GM21381 (cell line): ENCODE results near the gene RTL9.
A peak's percentile ranks its signal among the peaks of the same experiment; 100 is the strongest.
"Not testable (repeated sequence)": the region's sequence is repeated elsewhere in the genome, so short reads cannot be mapped to it uniquely, and the experiment has no call there.

Experiments
- ATAC-seq: cut with Tn5 transposase; IDR thresholded peaks from one replicate; pipeline ENCODE4 v1.9.1; 2021; ENCODE audit warnings: mild to moderate bottlenecking, moderate library complexity; ENCODE audit not compliant: unreplicated experiment

Gene RTL9

DNA sequence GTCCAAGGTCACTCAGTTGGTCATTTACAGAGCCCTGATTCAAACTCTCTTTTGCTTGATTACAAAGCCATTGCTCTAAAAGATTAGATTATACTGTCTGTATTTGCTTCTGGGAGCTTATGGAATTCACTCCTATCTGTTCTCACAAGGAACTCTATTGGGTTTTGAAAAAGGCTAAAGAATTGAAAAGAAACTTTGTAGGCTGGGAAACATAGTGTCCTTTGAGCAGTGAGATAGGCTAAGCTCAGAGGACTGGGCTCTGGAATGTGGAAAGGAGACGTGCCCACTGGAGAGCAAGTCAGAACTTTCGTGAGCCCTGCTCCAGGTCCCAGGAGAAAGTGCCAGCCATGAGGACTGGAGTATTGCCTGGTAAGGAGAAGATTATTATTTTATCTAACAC, at the start of gene RTL9:
TSS of gene RTL9 (plus strand) at position 301 of the 400 bp plus-strand sequence. CDS start 91,770 bp downstream, outside the sequence.
- no peak for ATAC-seq

DNA sequence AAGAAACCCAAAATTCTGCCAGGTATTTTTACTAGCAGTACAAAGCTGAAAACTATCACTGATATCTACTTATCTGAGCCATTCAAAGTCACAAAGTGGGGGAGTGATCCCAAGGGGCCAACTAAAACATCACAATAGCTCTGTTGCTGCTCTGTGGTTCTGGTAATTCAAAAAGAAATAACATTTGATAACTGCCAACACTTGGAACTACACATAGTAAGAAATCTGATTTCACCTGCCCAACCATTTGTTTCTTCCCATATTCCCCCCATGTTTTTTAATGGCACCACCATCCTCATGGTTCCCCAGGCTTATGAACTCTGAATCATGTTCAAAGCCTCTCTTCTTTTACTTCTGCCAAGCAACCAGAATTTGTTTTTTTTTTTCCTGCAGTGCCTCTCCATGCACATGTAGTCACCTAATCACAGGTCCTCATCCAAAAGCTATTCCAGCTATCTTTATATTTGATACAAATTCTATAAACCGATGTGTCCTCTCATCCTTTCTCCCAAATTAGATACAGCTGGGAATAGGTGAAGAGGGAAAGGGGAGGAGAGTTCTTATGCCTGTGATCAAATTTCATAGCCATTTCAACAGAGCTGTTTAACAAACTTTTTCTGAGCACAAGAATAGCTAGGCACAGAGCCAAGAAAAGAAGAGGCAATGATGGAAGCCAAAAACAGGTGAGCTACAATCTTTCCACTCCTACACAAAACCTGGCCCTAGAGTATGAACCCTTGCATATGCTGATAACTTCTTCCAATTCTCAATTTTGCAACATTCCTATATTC, 48.5 kb upstream of the RTL9 start:
- ATAC-seq = no peak

DNA sequence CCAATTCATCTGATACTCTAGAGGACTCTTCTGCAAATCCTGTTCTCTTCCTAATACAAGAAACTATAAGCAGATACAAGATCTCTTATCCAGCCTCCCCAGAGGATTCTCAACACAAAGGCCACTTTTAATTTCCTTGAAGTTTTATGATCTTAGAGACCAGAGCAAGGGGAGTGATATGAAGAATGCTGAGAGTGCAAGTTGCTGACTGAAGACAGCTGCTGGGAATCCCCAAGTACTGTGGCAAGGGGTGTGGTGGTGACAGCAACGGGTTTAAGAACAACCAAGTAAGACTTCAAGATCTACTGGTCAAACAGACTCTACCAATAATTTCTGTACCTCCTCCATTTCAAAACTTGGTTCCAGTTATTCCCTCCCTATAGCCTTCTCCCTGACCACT, 47.8 kb upstream of the RTL9 start:
- ATAC-seq = peak; percentile 84

DNA sequence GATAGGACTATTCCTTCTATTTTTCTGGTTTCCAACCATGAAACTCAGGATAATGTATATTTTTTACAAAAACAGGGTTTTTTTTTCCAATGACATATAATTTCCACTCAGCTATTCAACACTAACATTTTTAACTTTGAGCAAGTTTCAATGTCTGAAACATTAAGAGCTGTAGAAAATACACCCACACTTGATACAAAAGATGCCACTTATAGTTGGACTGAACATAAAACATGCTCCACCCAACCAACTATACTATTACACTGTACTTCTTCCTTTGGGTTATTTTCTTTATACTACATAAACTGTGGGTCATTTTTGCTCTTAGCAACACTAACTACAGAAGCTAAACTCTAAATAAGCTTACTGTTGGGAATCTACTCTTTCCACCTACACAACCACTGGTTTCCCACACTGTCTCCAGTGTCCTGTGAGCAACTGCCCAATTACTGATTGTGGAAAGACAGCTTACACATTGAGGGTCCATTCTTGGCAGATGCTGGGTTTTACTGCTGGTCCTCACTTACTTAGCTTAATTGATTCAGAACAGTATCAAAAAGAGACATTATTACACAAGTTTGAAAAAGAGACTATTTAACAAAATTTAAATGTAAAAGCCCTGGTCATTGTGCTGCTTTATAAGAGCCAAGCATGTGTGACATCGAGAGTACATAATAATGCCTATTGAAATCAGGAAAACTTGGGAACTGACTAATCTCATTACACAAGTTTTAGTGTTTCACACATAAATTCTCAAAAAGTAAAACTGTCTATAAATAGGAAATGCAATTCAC, 47.0 kb upstream of the RTL9 start:
- ATAC-seq = no peak

DNA sequence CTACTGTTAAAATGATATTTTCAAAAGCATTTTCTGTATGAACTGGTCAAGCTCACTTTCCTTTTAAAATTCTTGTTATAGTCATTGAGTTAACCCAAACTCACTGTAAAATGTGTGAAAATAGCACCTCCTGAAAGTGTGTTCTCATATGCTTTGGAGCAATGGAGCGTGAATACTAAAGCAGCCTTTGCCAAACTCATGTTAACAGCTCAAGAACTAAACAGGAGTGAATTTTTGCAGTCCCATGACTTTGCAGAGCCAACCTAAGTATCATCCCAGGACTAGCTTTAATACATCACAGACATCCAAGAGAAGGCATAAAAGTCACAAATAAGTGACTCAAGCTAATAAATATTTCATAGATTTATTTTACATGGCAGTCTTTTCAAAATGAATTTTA, 43.1 kb upstream of the RTL9 start:
- peak; percentile 31 for ATAC-seq

DNA sequence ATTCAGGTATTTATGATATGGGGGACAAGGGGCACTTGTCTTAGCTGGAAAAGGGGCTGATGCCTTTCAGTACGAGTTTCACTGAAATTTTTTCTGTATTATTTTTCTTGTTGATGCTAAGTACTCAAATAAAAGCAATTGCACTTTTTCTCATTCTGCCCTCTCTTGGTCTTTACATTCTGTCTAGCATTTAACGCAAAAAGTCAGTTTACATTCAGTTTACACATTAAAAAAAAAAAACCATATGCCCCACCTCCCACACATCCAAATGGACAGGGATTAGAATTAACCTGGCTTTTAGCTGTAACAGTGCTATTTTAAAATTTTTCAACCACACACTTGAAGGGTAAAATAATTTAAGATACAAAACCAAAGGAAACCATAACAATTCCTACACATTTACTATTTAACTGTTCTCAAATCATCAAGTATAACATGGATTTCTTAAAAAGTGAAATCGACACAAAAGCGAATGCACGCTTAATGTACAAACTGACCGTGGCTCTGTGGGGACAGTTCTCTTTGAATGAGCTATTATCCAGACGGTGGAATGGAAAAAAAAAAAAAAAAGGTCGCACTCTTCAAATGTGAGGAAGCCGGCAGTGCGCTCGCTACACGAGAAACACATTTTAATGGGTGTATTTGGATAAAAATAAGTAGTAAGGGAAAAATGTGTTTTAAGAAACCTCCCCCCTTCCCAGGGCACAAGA, 42.1 kb upstream of the RTL9 start:
- ATAC-seq = no peak

DNA sequence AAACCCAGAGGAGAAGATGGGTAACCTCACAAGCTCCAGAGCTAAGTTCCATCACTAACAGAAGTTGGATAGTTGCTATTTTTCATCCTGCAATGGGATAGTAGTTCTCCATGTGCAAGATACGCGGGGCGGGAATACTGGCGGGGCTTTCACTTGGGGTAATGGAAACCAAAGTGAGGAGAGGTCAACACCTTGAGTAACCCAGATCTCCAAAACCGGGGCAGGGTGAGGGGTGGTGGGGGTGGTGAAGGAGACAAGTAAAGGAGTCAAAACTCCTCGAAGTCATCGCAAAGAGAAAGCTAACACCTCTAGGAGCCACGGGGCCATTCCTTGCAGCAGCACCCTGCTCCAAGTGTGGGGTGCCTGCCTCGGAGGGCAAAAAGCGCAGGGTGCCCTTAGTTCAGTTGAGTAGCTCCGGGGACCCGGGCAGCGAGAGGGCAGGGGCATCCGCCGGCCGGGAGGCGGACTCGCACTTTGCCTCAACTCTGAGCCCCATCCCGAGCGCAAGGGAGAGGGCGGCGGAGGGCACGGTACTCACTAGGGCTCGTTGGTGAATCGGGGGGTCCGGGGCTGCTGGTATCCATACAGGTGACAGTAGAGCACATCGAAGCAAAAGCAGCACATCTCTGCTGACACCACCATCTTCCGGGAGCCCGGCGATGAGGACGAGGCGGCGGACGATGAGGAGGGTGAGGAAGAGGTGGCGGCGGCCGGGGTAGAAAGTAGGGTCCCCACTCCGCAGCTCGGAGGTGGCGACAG, 41.4 kb upstream of the RTL9 start:
- peak; percentile 11 for ATAC-seq

DNA sequence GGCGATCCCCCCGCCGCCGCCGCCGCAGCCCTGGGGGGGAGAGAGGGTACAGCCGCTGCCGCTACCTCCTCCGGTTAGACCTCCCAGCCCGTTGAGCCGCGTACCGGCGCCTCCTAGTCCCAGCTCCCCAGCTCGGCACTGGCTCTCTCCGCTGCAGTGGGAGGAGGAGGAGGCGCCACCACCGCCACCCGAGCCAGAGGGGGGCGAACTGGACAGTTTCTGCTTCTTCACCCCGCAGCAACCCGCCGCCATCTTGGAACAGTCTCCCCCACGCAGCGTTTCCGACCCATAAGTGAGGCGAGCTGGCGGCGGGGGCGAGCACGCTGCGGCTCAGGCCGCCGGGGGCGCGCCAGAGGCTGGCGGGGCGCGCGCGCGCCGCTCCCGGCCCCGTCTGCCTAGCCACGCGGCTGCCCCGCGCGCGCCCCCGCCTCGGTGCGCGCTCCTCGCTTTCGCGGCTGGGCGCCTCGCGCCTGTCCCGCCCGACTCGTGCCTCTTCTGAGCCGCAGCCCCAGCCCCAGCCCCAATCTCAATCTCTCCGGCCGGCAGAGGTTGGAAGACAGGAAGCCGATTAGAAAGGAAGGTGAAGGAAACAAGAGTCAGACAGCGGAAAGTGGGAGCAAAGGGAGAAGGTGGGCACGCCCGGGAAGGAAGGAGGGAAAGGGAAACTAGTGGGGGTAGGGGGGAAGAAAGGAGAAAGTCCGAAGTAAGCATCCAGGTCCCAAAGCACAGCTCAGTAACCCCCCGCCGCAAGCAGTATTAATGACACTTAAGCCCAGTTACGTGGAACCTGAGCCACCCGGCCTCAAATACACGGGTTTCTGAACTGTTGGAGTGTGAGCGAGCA, 40.6 kb upstream of the RTL9 start, which contains the start of gene AMMECR1:
TSS of gene AMMECR1 (minus strand) at position 266 of the 844 bp plus-strand sequence. CDS start at position 252, 14 bp downstream.
- ATAC-seq = peak; percentile 68

DNA sequence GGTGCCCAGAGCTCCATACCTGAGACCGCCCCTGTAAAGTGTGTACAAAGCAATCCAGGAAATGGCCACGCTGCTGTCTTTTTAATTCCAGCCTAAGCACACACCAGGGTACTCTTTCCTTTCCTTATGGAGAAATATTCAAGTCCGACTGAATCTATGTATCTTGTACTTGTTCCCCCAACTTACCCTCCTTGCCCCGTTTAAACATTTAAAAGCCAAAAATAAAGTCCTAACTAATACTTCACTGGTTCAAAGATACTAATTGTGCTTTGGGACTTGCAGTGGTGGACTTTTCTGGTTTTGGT, 40.0 kb upstream of the RTL9 start:
- peak; percentile 6 for ATAC-seq

DNA sequence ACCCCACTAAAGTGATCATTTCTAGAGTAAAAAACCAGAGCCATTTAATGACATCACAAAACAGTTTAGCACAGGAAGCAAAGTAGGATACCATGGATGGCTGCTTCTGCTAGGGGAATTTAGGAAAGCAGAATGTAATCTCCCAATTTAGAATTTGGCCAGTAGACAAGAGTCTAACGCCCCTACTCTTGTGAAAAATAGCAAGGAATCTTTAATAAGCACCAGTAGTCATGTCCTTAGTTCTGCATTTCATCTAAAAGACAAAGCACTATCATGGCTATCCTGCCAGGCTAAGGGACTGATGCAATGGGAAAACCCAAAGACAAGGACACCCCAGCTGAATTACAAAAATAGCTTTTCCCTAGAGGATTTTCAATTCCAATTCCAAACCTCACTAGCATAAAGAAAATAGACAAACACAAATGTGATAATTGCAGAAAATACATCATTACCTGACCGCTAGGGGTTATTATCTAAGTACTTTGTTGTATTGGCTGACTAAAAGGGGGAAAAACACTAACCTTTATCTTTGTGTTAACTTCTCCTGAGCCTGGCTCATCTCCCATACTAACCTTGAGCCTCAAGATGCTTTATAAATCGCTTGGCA, 38.2 kb upstream of the RTL9 start:
- no peak for ATAC-seq

DNA sequence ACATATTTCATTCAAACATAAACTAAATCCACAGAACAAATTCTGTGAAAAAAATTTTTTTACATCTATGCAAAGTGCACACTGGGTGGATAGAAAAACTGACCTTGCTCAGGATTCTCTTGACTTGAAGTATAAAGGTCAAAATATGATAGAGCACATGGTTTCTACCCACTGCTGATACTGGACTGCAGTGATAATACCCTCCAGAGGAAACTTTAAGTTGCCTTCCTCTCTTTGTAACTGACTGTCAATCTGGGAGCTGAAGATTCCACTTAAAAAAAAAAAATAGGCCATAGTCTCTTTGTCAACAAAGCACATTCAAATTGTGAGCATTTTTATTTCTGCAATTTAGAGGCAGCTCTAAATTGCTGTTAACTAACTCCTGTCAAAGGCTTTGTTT, 37.6 kb upstream of the RTL9 start:
- no peak for ATAC-seq

DNA sequence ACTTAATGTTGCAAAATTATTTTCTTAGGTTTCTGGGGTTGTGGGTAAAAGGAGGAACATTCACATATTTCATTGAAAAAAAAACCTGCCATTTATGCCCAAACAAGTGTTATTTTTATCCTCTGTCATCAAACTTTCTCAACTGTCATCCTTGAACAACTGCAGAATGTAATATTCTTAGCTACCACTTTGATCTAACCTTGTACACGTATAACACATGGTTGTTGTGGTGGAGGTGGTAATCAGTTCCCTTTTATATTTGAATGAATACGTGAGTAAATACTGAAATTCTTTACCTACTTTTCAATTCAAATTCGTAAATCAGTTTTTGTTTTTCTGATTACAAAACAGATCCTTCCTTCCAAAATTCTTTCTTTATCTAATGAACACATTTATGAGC, 37.0 kb upstream of the RTL9 start:
- ATAC-seq = no peak

DNA sequence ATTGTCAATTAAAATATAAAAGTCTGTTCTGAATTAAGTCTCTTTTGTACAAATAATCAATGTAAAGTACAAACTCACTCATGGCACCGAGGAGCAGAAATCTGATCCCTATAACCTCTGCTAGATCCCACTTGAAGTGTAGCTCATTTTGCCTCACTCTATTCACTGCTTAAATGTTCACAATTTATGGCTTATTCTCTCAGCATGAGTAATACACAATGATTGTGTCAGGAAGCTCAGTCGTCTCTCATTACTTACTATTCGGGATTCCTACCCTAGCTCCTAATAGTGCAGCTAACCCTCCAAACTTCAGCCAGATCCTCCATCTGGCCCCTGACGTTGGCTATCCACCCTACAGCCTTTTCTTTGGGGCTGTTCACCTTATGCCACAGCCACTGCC, 36.0 kb upstream of the RTL9 start:
- no peak for ATAC-seq

DNA sequence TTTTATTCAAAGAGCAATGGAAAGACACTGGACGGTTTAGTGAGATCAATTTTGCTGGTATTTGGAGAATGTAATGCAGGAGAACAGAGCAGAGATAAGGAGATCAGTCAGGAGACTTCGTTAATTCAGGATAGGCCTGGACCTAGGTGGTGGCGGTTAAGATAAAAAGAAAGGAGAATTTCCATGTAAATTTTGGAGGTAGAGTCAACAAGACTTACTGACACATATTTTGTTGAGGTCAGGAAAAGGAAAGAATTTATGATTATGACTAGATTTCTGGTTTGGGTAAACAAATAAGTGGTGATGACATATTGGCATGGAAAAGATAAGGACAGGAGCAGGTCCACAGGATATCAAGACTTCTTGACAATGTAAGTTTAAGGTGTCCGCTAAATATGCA, 31.9 kb upstream of the RTL9 start:
- no peak for ATAC-seq

DNA sequence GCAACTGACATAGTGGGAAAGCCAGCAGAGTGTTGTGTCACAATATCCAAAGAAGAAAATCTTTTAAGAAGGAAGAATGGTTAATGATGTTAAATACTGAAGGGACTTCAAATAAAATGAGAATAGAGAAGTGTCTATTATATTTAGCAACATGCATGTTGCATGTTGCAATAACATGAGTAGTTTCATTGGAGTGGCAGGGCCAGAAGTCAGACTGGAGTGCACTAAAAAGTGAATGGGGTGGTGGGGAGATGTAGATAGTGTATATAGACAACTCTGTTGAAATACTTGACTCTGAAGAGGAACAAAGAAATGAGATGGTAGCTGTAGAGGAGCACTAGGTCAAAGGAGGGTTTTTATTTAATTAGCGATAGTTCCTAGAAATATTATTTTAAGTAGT, 31.3 kb upstream of the RTL9 start:
- no peak for ATAC-seq

DNA sequence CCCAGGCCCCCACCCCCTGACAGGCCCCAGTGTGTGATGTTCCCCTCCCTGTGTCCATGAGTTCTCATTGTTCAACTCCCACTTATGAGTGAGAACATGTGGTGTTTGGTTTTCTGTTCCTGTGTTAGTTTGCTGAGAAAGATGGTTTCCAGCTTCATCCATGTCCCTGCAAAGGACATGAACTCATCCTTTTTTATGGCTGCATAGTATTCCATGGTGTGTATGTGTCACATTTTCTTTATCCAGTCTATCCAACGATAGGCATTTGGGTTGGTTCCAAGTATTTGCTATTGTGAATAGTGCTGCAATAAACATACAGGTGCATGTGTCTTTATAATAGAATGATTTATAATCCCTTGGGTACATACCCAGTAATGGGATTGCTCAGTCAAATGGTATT, 30.0 kb upstream of the RTL9 start:
- not testable (repeated sequence) for ATAC-seq

DNA sequence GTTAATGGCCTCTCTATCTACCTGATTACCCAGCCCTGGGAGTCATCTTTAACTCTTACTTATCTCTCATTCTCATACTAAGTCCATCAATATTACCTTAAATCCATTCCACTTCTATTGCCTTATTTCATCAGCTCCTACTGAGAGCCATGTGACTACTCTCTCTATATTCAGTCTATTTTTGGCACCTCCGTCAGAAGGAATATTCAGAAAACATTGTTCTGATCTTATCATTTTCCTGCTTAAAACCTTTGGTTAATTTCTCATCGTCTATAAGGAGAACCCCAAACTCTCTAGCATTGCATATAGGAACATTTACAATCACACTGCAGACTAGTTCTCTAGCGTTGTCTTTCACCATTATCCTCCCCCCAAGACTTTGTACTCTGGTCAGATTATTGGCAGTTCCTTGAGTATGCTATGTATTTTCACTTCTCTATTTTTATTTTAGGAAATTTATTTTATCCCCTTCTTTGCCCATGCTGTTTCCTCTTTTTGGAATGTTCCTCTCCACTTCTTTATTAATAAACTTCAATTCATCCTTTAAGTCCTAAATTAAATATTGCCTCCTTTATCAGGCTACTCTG, 27.1 kb upstream of the RTL9 start:
- no peak for ATAC-seq

DNA sequence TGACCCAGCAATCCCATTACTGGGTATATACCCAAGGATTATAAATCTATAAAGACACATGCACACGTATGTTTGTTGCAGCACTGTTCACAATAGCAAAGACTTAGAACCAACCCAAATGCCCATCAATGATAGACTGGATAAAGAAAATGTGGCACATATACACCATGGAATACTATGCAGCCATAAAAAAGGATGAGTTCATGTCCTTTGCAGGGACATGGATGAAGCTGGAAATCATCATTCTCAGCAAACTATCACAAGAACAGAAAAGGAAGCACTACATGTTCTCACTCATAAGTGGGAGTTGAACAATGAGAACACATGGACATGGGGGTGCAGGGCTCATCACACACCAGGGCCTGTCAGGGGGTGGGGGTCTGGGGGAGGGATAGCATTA, 25.2 kb upstream of the RTL9 start:
- not testable (repeated sequence) for ATAC-seq

DNA sequence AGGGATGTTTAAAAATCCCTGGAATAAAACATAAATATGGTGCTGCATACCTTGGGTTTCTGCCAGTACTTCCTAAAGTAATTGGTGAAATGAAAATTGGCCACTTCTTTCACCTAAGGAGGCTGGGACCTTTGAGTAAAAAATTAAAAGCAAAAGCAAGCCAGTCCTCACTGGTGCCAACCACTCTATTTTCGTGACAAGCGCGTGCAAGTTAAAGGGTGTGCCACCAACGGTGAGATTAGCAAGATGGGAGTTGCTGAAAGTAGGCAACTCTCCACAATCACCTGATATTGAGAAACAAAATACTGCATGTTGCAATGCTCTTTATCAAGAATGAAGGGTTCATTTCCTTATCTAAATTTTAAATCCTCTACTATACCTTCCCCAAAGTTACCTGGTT, 19.7 kb upstream of the RTL9 start:
- no peak for ATAC-seq
